SKM-1 (cell line): ENCODE measurements around the gene NEGR1.

Experiments used
- DNase-seq: peaks from one replicate; lab custom pipeline; 2025; ENCODE audit not compliant: unreplicated experiment; lab: John Stamatoyannopoulos, UW

The NEGR1 gene

GRCh38 chr1:71587961-71588360, 694.4 kb downstream of the NEGR1 start:
- no peak for DNase-seq

GRCh38 chr1:71586030-71586429, 696.3 kb downstream of the NEGR1 start:
- DNase-seq, result no peak

GRCh38 chr1:71583756-71584155, 698.6 kb downstream of the NEGR1 start:
- DNase-seq, result peak; percentile 18

- DNase-seq, result no peak
These were observed 699.7 kb downstream of the NEGR1 start for GRCh38 chr1:71582673-71583072.

GRCh38 chr1:71577451-71578131, 704.7 kb downstream of the NEGR1 start:
- DNase-seq, result no peak

- no peak for DNase-seq
These were observed 710.3 kb downstream of the NEGR1 start for GRCh38 chr1:71572038-71572437.

GRCh38 chr1:71566413-71566812, 715.9 kb downstream of the NEGR1 start:
- no peak for DNase-seq

- no peak for DNase-seq
These were observed 716.5 kb downstream of the NEGR1 start for GRCh38 chr1:71565831-71566230.

- no peak for DNase-seq
These were observed 717.1 kb downstream of the NEGR1 start for GRCh38 chr1:71565262-71565661.

- DNase-seq, result no peak
These were observed 720.0 kb downstream of the NEGR1 start for GRCh38 chr1:71562298-71562697.

GRCh38 chr1:71561729-71562128, 720.6 kb downstream of the NEGR1 start:
- DNase-seq, result no peak

- DNase-seq, result no peak
These were observed 721.1 kb downstream of the NEGR1 start for GRCh38 chr1:71561206-71561605.

- DNase-seq, result no peak
These were observed 722.5 kb downstream of the NEGR1 start for GRCh38 chr1:71559880-71560279.

GRCh38 chr1:71557138-71557537, 725.2 kb downstream of the NEGR1 start:
- DNase-seq, result no peak

GRCh38 chr1:71548398-71548890, 733.9 kb downstream of the NEGR1 start:
- DNase-seq, result no peak

- DNase-seq, result no peak
These were observed 740.2 kb downstream of the NEGR1 start for GRCh38 chr1:71542155-71542554.

- no peak for DNase-seq
These were observed 748.4 kb downstream of the NEGR1 start for GRCh38 chr1:71533950-71534349.

- DNase-seq, result no peak
These were observed 750.0 kb downstream of the NEGR1 start for GRCh38 chr1:71532343-71532742.

- DNase-seq, result no peak
These were observed 755.5 kb downstream of the NEGR1 start for GRCh38 chr1:71526824-71527223.

- no peak for DNase-seq
These were observed 759.6 kb downstream of the NEGR1 start for GRCh38 chr1:71522721-71523120.

- peak; percentile 7 for DNase-seq
These were observed 760.6 kb downstream of the NEGR1 start for GRCh38 chr1:71521655-71522264.

GRCh38 chr1:71511505-71511904, 770.8 kb downstream of the NEGR1 start:
- DNase-seq, result no peak

- DNase-seq, result no peak
These were observed 771.6 kb downstream of the NEGR1 start for GRCh38 chr1:71510725-71511124.
